ENCODE results near the gene TCF7L2. TPM values are rescaled to one million over a fixed set of nuclear protein-coding genes. Genes with fewer than 3 reads are reported as not detected.

The TCF7L2 gene
- total RNA-seq, 4 donors from 2014 or later = 12.7 to 59.9 (median 16.1) TPM

- Histone ChIP-seq H3K27me3 (no peaks in the 10 kb centered on the region), H3K9me3 (no peaks in the 10 kb centered on the region), H3K4me3 (no peak overlapping the region), H3K36me3 (no peaks in the 10 kb centered on the region), H3K27ac (peak overlapping the region; percentile 80 to 82), H3K4me1 (peaks cover 7 to 23% of the 10 kb centered on the region in 2 donors)
- DNase-seq = no peak
- intact Hi-C loops (cut with DNase I; ENCODE audit: low total_unique reads) = loop anchor here (10.0 kb wide), 1 partner anchor 101 kb away; the partner anchor contains the start of gene TCF7L2
- TF ChIP-seq CTCF (IDR thresholded peaks at IDR 0.05) (no peak), POLR2A (IDR thresholded peaks at IDR 0.05) (no peak)
Measured at GRCh38 chr10:113055458-113055857, 105.4 kb downstream of the TCF7L2 start.

GRCh38 chr10:113056030-113056429 lies 106.0 kb downstream of the TCF7L2 start:
- intact Hi-C loops (cut with DNase I; ENCODE audit: low total_unique reads) = loop anchor here (10.0 kb wide), 1 partner anchor 101 kb away; the partner anchor contains the start of gene TCF7L2

GRCh38 chr10:113056441-113057021 lies 106.5 kb downstream of the TCF7L2 start:
- no peaks in the 10 kb centered on the region for H3K36me3 ChIP-seq
- intact Hi-C loops (cut with DNase I; ENCODE audit: low total_unique reads) = loop anchor here (10.0 kb wide), 1 partner anchor 102 kb away; the partner anchor contains the start of gene TCF7L2
- no peak overlapping the region for H3K4me3 ChIP-seq
- no peaks in the 10 kb centered on the region for H3K9me3 ChIP-seq
- TF ChIP-seq CTCF (IDR thresholded peaks at IDR 0.05) = no peak
- TF ChIP-seq POLR2A (IDR thresholded peaks at IDR 0.05) = no peak
- peaks cover 7 to 33% of the 10 kb centered on the region in 2 donors for H3K4me1 ChIP-seq
- H3K27ac ChIP-seq = peak overlapping the region; percentile 80 to 82
- H3K27me3 ChIP-seq = no peaks in the 10 kb centered on the region
- peak in 1 of 2 donors; percentile 49 for DNase-seq

More at GRCh38 chr10:113056030-113056429, 106.0 kb downstream of the TCF7L2 start:
- H3K27me3 ChIP-seq = no peaks in the 10 kb centered on the region
- no peak for TF ChIP-seq CTCF (IDR thresholded peaks at IDR 0.05)
- no peak for TF ChIP-seq POLR2A (IDR thresholded peaks at IDR 0.05)
- peaks cover 7 to 29% of the 10 kb centered on the region in 2 donors for H3K4me1 ChIP-seq
- H3K36me3 ChIP-seq = no peaks in the 10 kb centered on the region
- peak overlapping the region; percentile 80 to 82 for H3K27ac ChIP-seq
- no peak for DNase-seq
- no peaks in the 10 kb centered on the region for H3K9me3 ChIP-seq
- no peak overlapping the region for H3K4me3 ChIP-seq

- Histone ChIP-seq H3K27me3 (no peaks in the 10 kb centered on the region), H3K4me1 (peaks cover 7 to 33% of the 10 kb centered on the region in 2 donors), H3K27ac (peak overlapping the region; percentile 80 to 82), H3K9me3 (no peaks in the 10 kb centered on the region), H3K4me3 (no peak overlapping the region), H3K36me3 (no peaks in the 10 kb centered on the region)
- DNase-seq = no peak
- intact Hi-C loops (cut with DNase I; ENCODE audit: low total_unique reads) = loop anchor here (10.0 kb wide), 1 partner anchor 103 kb away; the partner anchor contains the start of gene TCF7L2
- TF ChIP-seq POLR2A (IDR thresholded peaks at IDR 0.05) (no peak), CTCF (IDR thresholded peaks at IDR 0.05) (no peak)
Measured at GRCh38 chr10:113057948-113058522, 108.0 kb downstream of the TCF7L2 start.
